GM23338 (cell line): Measurements from ENCODE around the gene SHISAL2A. TPM values are rescaled to one million over a fixed set of nuclear protein-coding genes. Genes with fewer than 3 reads are reported as not detected.

Experiments used
- ATAC-seq: fragments of 200-7000 bp; cut with Tn5 transposase; 3 replicates; pipeline ENCODE4 v1.9.1; 2020
- DNase-seq: peaks from one replicate; pipeline ENCODE4 v3.0.0-alpha.2; 2015; ENCODE audit warnings: low spot score
- H2AFZ ChIP-seq: fragments of 200-600 bp; sonication (generic); 2 replicates; pipeline ENCODE4 v1.8.0; 2016; ENCODE audit warnings: antibody characterized with exemption, mild to moderate bottlenecking, moderate library complexity
- H3F3A ChIP-seq: fragments of 200-600 bp; sonication (generic); replicated peaks from 2 replicates; pipeline ENCODE4 v1.8.0; 2017; ENCODE audit warnings: antibody characterized with exemption, mixed run types, low read depth
- H3K27ac ChIP-seq: fragments of 200-600 bp; sonication (generic); 2 replicates; pipeline ENCODE4 v1.6.1; 2016; ENCODE audit warnings: low read depth
- H3K27me3 ChIP-seq: fragments of 200-600 bp; sonication (generic); 2 replicates; pipeline ENCODE4 v1.8.0; 2016; ENCODE audit warnings: mild to moderate bottlenecking, mixed run types, moderate library complexity; ENCODE audit not compliant: insufficient read depth
- H3K36me3 ChIP-seq: fragments of 200-600 bp; sonication (generic); 2 replicates; pipeline ENCODE4 v1.8.0; 2016; ENCODE audit warnings: mild to moderate bottlenecking; ENCODE audit not compliant: insufficient read depth
- H3K4me1 ChIP-seq: fragments of 200-600 bp; sonication (generic); 2 replicates; pipeline ENCODE4 v1.8.0; 2016; ENCODE audit warnings: mild to moderate bottlenecking, moderate library complexity; ENCODE audit not compliant: insufficient read depth
- H3K4me2 ChIP-seq: fragments of 200-600 bp; sonication (generic); 2 replicates; pipeline ENCODE4 v1.7.1; 2017; ENCODE audit warnings: mixed run types
- H3K4me3 ChIP-seq: fragments of 200-600 bp; sonication (generic); 2 replicates; pipeline ENCODE4 v1.6.1; 2016; ENCODE audit warnings: mixed run types
- H3K79me2 ChIP-seq: fragments of 200-600 bp; sonication (generic); replicated peaks from 2 replicates; pipeline ENCODE4 v1.8.0; 2017; ENCODE audit warnings: mild to moderate bottlenecking; ENCODE audit not compliant: insufficient read depth
- H3K9me2 ChIP-seq: fragments of 200-600 bp; sonication (generic); 2 replicates; pipeline ENCODE4 v1.8.0; 2017; ENCODE audit not compliant: insufficient read depth
- H4K20me1 ChIP-seq: fragments of 200-600 bp; sonication (generic); replicated peaks from 2 replicates; pipeline ENCODE4 v1.8.0; 2017; ENCODE audit warnings: mild to moderate bottlenecking; ENCODE audit not compliant: insufficient read depth
- H3K27ac Mint-ChIP-seq: 2 replicates; pipeline ENCODE4 v1.8.0; 2020; ENCODE audit warnings: inconsistent platforms, mild to moderate bottlenecking, moderate library complexity, mixed read lengths
- H3K27me3 Mint-ChIP-seq: 3 replicates; pipeline ENCODE4 v1.8.0; 2022; ENCODE audit warnings: low read depth, mild to moderate bottlenecking, moderate library complexity, mixed read lengths, inconsistent platforms; ENCODE audit not compliant: insufficient read depth, poor library complexity
- H3K36me3 Mint-ChIP-seq: 3 replicates; pipeline ENCODE4 v1.8.0; 2021; ENCODE audit warnings: low read depth, mild to moderate bottlenecking, inconsistent platforms, moderate library complexity, mixed read lengths
- H3K4me1 Mint-ChIP-seq: 3 replicates; pipeline ENCODE4 v1.8.0; 2020; ENCODE audit warnings: mild to moderate bottlenecking, inconsistent platforms, mixed read lengths
- H3K4me3 Mint-ChIP-seq: 3 replicates; pipeline ENCODE4 v1.8.0; 2021; ENCODE audit warnings: moderate library complexity, mild to moderate bottlenecking, inconsistent platforms, mixed read lengths
- H3K9me3 Mint-ChIP-seq: 3 replicates; pipeline ENCODE4 v1.8.0; 2020; ENCODE audit warnings: moderate library complexity, mild to moderate bottlenecking, inconsistent platforms, mixed read lengths
- CREB1 ChIP-seq: fragments of 250-450 bp; sonication (Bioruptor Pico); IDR thresholded peaks from 2 replicates; pipeline ENCODE4 v1.5.0; 2020; ENCODE audit warnings: low read depth, mild to moderate bottlenecking, moderate library complexity
- EZH2 ChIP-seq: fragments of 200-600 bp; sonication (generic); IDR thresholded peaks from one replicate; pipeline ENCODE4 v1.8.0; 2017; ENCODE audit warnings: antibody characterized with exemption, mild to moderate bottlenecking, low read depth; ENCODE audit not compliant: unreplicated experiment
- EZH2phosphoT487 ChIP-seq: fragments of 200-600 bp; sonication (generic); IDR thresholded peaks from one replicate; pipeline ENCODE4 v1.8.1; 2018; ENCODE audit warnings: antibody characterized with exemption; ENCODE audit not compliant: unreplicated experiment
- JUNB ChIP-seq: IDR thresholded peaks from one replicate; pipeline ENCODE4 v1.6.1; 2016; ENCODE audit warnings: antibody characterized with exemption; ENCODE audit not compliant: unreplicated experiment
- NANOG ChIP-seq: IDR thresholded peaks from 2 replicates; pipeline ENCODE4 v1.6.1; 2016; ENCODE audit warnings: antibody characterized with exemption, borderline replicate concordance
- POLR2AphosphoS5 ChIP-seq: IDR thresholded peaks from 2 replicates; pipeline ENCODE4 v1.6.1; 2016; ENCODE audit warnings: antibody characterized with exemption, low read depth
- STAT1 ChIP-seq: IDR thresholded peaks from one replicate; pipeline ENCODE4 v1.6.1; 2016; ENCODE audit warnings: antibody characterized with exemption; ENCODE audit not compliant: unreplicated experiment
- ZNF114 ChIP-seq: fragments of 250-450 bp; sonication (Bioruptor Pico); IDR thresholded peaks from 2 replicates; pipeline ENCODE4 v1.5.0; 2020; ENCODE audit warnings: mild to moderate bottlenecking, moderate library complexity
- ZNF331 ChIP-seq: fragments of 250-450 bp; sonication (Bioruptor Pico); IDR thresholded peaks from 2 replicates; pipeline ENCODE4 v1.5.0; 2020; ENCODE audit warnings: low read depth, mild to moderate bottlenecking, moderate library complexity
- polyA plus RNA-seq: library from polyadenylated mRNA; unstranded; fragments of >200 nt; fragmentation: Nextera tagmentation; extraction: Ambion mirVana; gene quantifications from 2 replicates; pipeline ENCODE4 v1.2.1, GENCODE V29; 2016
- total RNA-seq: library from RNA; depleted of rRNA; stranded (reverse); fragments of >200 nt; shearing (Covaris generic); gene quantifications from 2 replicates; pipeline ENCODE4 v1.2.3, GENCODE V29; 2014
- TF ChIP-seq, protein P1 (sequence below), 2 experiments: fragments of 200-600 bp in 1 of 2; sonication (generic) in 1 of 2; conservative IDR thresholded peaks; 2 replicates each; pipeline versions ENCODE4 v1.5.1 to v1.6.1; 2016 to 2017; ENCODE audit warnings: antibody characterized with exemption in 2 of 2, low read depth in 2 of 2, mild to moderate bottlenecking in 2 of 2, moderate library complexity in 1 of 2
- TF ChIP-seq, protein P2 (sequence below): IDR thresholded peaks from 2 replicates; pipeline ENCODE4 v1.6.1; 2016; ENCODE audit warnings: antibody characterized with exemption
- TF ChIP-seq, protein P3 (sequence below): fragments of 250-450 bp; sonication (Bioruptor Pico); IDR thresholded peaks from 2 replicates; pipeline ENCODE4 v1.5.0; 2020; ENCODE audit warnings: mild to moderate bottlenecking, moderate library complexity
- TF ChIP-seq, protein P4 (sequence below): IDR thresholded peaks from one replicate; pipeline ENCODE4 v1.6.1; 2018; ENCODE audit warnings: antibody characterized with exemption; ENCODE audit not compliant: unreplicated experiment

Gene SHISAL2A
- total and polyA plus RNA-seq, 2 experiments from 2014 or later: 0.10 to 1.2 TPM

DNA sequence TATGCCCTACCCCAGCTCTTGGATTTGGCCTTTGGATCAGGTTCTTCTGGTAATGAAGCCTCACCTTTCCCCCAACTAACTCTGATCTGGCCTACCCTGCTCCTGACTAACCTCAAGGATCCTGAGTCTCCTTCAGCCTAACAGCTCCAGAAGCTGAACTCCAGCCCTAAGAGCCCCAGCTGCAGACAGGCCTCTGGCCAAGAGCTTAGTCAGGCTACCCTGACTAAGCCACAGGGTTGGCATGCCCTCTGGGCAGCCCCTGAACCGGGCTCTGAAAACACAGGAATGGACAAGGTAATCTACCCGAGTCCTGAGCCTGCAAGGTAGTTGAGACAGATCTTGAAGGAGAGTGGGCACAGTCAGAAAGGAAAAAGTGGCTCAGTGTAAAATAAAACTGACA lies 35.7 kb downstream of the SHISAL2A start:
- H3K4me1 Mint-ChIP-seq: peaks cover 15% of the 10 kb centered on the region
- H2AFZ ChIP-seq: no peak overlapping the region
- peaks cover 8% of the 10 kb centered on the region for H3K27me3 Mint-ChIP-seq
- H3K4me3 Mint-ChIP-seq: no peak overlapping the region
- no peak overlapping the region for H3K27ac Mint-ChIP-seq
- DNase-seq (no peak), ATAC-seq (no peak)
- no peaks in the 10 kb centered on the region for H3K79me2 ChIP-seq
- no peaks in the 10 kb centered on the region for H3K4me1 ChIP-seq
- no peak for TF ChIP-seq POLR2AphosphoS5
- TF ChIP-seq EZH2phosphoT487: no peak
- no peak for TF ChIP-seq STAT1
- TF ChIP-seq, protein P1, sequence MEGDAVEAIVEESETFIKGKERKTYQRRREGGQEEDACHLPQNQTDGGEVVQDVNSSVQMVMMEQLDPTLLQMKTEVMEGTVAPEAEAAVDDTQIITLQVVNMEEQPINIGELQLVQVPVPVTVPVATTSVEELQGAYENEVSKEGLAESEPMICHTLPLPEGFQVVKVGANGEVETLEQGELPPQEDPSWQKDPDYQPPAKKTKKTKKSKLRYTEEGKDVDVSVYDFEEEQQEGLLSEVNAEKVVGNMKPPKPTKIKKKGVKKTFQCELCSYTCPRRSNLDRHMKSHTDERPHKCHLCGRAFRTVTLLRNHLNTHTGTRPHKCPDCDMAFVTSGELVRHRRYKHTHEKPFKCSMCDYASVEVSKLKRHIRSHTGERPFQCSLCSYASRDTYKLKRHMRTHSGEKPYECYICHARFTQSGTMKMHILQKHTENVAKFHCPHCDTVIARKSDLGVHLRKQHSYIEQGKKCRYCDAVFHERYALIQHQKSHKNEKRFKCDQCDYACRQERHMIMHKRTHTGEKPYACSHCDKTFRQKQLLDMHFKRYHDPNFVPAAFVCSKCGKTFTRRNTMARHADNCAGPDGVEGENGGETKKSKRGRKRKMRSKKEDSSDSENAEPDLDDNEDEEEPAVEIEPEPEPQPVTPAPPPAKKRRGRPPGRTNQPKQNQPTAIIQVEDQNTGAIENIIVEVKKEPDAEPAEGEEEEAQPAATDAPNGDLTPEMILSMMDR (conservative IDR thresholded peaks at IDR 0.05; ENCODE audit: low read depth in 2 of 2): no peak
- TF ChIP-seq, protein P2, sequence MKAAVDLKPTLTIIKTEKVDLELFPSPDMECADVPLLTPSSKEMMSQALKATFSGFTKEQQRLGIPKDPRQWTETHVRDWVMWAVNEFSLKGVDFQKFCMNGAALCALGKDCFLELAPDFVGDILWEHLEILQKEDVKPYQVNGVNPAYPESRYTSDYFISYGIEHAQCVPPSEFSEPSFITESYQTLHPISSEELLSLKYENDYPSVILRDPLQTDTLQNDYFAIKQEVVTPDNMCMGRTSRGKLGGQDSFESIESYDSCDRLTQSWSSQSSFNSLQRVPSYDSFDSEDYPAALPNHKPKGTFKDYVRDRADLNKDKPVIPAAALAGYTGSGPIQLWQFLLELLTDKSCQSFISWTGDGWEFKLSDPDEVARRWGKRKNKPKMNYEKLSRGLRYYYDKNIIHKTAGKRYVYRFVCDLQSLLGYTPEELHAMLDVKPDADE: no peak
- TF ChIP-seq, protein P3, sequence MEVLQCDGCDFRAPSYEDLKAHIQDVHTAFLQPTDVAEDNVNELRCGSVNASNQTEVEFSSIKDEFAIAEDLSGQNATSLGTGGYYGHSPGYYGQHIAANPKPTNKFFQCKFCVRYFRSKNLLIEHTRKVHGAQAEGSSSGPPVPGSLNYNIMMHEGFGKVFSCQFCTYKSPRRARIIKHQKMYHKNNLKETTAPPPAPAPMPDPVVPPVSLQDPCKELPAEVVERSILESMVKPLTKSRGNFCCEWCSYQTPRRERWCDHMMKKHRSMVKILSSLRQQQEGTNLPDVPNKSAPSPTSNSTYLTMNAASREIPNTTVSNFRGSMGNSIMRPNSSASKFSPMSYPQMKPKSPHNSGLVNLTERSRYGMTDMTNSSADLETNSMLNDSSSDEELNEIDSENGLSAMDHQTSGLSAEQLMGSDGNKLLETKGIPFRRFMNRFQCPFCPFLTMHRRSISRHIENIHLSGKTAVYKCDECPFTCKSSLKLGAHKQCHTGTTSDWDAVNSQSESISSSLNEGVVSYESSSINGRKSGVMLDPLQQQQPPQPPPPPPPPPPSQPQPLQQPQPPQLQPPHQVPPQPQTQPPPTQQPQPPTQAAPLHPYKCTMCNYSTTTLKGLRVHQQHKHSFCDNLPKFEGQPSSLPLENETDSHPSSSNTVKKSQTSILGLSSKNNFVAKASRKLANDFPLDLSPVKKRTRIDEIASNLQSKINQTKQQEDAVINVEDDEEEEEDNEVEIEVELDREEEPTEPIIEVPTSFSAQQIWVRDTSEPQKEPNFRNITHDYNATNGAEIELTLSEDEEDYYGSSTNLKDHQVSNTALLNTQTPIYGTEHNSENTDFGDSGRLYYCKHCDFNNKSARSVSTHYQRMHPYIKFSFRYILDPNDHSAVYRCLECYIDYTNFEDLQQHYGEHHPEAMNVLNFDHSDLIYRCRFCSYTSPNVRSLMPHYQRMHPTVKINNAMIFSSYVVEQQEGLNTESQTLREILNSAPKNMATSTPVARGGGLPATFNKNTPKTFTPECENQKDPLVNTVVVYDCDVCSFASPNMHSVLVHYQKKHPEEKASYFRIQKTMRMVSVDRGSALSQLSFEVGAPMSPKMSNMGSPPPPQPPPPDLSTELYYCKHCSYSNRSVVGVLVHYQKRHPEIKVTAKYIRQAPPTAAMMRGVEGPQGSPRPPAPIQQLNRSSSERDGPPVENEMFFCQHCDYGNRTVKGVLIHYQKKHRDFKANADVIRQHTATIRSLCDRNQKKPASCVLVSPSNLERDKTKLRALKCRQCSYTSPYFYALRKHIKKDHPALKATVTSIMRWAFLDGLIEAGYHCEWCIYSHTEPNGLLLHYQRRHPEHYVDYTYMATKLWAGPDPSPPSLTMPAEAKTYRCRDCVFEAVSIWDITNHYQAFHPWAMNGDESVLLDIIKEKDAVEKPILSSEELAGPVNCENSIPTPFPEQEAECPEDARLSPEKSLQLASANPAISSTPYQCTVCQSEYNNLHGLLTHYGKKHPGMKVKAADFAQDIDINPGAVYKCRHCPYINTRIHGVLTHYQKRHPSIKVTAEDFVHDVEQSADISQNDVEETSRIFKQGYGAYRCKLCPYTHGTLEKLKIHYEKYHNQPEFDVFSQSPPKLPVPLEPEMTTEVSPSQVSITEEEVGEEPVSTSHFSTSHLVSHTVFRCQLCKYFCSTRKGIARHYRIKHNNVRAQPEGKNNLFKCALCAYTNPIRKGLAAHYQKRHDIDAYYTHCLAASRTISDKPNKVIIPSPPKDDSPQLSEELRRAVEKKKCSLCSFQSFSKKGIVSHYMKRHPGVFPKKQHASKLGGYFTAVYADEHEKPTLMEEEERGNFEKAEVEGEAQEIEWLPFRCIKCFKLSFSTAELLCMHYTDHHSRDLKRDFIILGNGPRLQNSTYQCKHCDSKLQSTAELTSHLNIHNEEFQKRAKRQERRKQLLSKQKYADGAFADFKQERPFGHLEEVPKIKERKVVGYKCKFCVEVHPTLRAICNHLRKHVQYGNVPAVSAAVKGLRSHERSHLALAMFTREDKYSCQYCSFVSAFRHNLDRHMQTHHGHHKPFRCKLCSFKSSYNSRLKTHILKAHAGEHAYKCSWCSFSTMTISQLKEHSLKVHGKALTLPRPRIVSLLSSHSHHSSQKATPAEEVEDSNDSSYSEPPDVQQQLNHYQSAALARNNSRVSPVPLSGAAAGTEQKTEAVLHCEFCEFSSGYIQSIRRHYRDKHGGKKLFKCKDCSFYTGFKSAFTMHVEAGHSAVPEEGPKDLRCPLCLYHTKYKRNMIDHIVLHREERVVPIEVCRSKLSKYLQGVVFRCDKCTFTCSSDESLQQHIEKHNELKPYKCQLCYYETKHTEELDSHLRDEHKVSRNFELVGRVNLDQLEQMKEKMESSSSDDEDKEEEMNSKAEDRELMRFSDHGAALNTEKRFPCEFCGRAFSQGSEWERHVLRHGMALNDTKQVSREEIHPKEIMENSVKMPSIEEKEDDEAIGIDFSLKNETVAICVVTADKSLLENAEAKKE: no peak
- no peak for TF ChIP-seq ZNF114 (CRISPR knock-in tag)
- TF ChIP-seq ZNF331 (CRISPR knock-in tag): no peak
- no peak for TF ChIP-seq NANOG
- TF ChIP-seq, protein P4, sequence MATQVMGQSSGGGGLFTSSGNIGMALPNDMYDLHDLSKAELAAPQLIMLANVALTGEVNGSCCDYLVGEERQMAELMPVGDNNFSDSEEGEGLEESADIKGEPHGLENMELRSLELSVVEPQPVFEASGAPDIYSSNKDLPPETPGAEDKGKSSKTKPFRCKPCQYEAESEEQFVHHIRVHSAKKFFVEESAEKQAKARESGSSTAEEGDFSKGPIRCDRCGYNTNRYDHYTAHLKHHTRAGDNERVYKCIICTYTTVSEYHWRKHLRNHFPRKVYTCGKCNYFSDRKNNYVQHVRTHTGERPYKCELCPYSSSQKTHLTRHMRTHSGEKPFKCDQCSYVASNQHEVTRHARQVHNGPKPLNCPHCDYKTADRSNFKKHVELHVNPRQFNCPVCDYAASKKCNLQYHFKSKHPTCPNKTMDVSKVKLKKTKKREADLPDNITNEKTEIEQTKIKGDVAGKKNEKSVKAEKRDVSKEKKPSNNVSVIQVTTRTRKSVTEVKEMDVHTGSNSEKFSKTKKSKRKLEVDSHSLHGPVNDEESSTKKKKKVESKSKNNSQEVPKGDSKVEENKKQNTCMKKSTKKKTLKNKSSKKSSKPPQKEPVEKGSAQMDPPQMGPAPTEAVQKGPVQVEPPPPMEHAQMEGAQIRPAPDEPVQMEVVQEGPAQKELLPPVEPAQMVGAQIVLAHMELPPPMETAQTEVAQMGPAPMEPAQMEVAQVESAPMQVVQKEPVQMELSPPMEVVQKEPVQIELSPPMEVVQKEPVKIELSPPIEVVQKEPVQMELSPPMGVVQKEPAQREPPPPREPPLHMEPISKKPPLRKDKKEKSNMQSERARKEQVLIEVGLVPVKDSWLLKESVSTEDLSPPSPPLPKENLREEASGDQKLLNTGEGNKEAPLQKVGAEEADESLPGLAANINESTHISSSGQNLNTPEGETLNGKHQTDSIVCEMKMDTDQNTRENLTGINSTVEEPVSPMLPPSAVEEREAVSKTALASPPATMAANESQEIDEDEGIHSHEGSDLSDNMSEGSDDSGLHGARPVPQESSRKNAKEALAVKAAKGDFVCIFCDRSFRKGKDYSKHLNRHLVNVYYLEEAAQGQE: no peak
- no peak for TF ChIP-seq EZH2
- TF ChIP-seq CREB1 (CRISPR knock-in tag): no peak
- no peak for TF ChIP-seq JUNB
- no peak overlapping the region for H3K4me2 ChIP-seq
- H3K9me3 Mint-ChIP-seq: no peaks in the 10 kb centered on the region
- H3F3A ChIP-seq: no peaks in the 10 kb centered on the region
- H3K27me3 ChIP-seq: no peaks in the 10 kb centered on the region
- no peaks in the 10 kb centered on the region for H4K20me1 ChIP-seq
- H3K9me2 ChIP-seq: no peaks in the 10 kb centered on the region
- no peaks in the 10 kb centered on the region for H3K36me3 ChIP-seq
- H3K4me3 ChIP-seq: no peak overlapping the region
- no peaks in the 10 kb centered on the region for H3K36me3 Mint-ChIP-seq
- H3K27ac ChIP-seq: no peak overlapping the region
